SW 1271 (cell line): ENCODE measurements around the gene SPINT1.
"Not testable (repeated sequence)": the region's sequence is repeated elsewhere in the genome, so short reads cannot be mapped to it uniquely, and the experiment has no call there.

ENCODE experiments used
- DNase-seq, 2 experiments: peaks; one replicate each; lab custom pipeline; 2025; lab: John Stamatoyannopoulos, UW

The SPINT1 gene

DNA sequence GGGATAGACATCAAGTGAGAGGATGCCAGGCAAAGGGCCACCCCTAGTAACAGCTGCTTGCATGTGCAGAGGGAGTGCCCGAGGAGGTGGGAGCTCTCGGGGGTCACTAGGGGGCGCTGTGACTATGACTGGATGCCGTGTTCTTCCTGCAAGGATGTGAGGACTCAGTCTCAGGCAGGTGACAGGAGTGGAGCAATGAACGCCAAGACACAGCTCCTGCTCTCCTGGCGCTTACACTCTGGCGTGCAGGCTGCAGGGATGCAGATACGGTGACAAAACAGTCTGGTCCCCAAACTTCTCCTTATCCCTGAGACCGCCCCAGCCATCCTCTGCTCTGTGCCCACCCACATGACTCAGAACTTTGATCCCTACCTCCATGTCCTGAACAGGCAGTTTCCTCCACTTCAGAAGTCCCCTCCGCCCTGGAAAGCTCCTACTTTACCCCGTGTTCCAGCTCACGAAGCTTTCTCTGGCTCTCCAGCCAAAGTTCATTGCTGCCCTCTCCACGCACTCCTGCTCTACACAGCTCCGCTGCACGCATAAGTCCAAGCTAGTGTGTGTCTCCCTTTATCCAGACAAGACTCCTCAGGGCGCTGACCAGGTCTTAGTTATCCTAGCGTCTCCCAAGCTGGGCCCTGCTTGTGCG is 15.5 kb downstream of the SPINT1 start:
- peak; percentile 11 to 38 for DNase-seq

GRCh38 chr15:40861147-40861546 is 17.3 kb downstream of the SPINT1 start:
- DNase-seq: not testable (repeated sequence)

GRCh38 chr15:40863660-40864270 is 19.9 kb downstream of the SPINT1 start:
- DNase-seq: no peak

DNA sequence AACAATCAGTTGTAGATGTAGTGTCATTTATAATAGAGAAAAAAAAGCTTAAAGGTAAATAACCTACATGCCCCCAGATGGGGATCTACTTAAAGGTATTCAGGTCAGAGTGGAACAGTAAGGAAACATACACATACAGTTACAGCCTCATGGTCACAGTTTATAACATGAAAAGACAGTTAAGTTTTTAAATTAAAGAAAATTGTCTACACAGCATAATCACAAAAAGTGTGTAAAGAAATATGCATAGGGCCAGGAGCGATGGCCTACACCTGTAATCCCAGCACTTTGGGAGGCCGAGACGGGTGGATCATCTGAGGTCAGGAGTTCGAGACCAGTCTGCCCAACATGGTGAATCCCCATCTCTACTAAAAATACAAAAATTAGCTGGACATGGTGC is 23.4 kb downstream of the SPINT1 start:
- no peak for DNase-seq

DNA sequence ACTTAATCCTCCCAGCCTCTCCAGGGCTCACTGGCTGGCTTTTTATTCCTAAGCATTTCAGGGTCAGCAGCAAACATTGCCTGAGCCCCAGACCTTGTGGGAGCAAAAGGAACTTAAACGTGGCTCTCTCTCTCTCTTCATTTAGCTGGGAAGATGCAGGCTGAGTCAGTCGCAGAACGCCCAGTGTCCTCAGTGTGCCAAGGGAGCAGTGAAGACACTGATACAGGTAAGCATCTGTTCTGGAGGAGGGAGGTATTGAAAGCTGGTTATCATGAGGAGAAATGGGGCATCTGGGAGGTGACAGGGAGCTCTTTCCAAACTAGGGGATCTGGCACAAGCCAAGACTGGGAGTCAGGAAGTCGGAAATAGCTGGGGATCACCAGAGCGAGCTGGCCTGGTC is 25.8 kb downstream of the SPINT1 start:
- no peak for DNase-seq

DNA sequence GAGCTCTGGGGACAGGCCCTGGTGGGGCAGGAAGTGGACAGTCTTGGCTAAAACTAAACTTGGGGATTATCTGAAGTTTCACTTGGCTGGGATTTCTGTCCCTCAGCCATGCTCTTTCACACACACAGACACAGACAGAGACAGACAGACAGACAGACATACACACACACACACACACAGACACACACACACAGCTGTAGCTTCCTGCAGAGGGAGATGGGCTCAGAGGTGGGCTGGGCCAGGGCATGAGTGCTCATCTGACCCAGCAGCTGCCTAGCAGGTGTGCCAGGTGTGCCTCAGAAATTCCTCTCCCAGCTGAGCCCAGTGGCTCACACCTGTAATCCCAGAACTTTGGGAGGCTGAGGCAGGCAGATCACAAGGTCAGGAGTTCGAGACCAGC is 26.9 kb downstream of the SPINT1 start:
- no peak for DNase-seq

DNA sequence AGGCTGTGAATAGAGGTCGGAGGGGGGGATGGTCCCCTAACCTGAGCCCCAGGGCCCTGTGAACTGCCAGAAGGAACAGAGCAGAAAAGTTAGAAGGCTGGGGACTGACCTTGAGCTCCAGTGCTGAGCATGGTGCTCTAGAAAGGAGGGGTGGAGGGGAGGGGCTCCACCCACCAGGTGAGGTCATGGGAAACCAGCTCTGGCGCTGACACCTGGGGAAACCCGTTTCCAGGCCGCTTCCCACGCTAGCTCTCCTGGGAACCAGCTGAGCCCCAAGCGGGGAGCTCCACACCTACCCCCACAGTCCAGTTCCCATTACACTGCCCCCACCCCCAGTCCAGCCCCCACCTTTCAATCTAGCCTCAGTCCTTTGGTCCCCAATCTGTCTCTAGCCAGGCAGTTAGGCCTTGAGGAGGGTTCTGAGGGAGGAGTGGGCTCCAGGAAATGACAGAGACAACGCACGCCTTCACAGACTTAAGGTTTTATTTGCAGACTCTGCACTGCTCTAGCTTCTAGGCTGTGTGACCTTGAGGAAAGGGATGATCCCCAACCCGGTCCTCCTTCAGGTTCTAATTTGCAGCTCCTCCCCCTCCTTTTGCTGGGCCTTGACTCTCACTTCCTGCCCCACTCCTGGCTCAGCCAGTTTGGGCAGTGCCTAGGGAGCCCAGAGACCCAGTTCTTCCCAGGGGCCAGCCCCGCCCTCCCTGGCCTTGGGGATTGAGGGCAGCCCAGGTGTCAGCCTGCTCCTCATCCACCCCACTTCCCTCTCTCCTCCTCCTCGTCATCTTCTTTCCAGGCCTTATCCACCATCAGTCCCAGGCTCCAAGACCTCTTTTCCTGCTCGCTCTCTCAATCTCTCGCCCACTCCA is 28.1 kb downstream of the SPINT1 start:
- DNase-seq: no peak

DNA sequence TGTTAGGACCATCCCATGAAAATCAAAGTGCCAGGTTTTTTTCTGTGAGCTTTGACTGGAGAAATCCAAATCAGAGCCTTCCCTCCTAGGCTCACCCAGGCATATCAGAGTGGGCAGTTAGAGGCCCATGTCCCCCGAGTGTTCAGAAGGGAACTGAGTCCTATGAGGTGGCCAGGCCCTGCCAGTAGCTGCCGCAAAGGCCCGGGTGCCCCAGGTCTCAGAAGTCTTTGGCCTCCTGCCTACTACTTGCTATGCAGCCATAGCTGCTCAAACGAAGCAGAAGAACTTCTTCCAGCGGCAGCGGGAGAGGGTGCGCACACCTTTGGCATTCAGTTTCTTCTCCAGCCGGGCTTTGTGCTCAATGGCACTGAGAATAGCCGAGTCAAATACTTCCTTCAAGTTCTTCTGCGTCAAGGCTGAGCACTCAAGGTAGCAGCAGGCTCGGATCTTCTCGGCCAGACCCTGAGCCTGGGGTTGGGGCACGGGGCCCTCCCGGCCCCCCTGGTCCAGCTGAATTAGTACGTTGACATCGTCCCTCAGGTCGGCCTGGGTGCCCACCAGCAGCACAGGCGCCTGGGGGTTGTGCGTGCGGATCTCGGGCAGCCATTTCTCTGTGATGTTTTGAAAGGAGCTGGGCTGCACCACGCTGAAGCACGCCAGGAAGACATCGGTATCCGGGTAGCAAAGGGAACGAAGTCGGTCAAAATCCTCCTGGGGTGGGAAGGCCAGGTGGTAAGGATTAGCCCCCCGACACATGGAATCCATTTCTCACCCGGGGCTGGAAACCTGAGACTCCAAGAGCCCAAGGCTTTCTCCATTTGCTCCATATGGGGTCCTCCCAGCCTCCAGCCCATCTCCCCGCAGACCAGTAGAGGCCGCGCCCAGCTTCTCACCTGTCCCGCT is 29.2 kb downstream of the SPINT1 start:
- DNase-seq: no peak

DNA sequence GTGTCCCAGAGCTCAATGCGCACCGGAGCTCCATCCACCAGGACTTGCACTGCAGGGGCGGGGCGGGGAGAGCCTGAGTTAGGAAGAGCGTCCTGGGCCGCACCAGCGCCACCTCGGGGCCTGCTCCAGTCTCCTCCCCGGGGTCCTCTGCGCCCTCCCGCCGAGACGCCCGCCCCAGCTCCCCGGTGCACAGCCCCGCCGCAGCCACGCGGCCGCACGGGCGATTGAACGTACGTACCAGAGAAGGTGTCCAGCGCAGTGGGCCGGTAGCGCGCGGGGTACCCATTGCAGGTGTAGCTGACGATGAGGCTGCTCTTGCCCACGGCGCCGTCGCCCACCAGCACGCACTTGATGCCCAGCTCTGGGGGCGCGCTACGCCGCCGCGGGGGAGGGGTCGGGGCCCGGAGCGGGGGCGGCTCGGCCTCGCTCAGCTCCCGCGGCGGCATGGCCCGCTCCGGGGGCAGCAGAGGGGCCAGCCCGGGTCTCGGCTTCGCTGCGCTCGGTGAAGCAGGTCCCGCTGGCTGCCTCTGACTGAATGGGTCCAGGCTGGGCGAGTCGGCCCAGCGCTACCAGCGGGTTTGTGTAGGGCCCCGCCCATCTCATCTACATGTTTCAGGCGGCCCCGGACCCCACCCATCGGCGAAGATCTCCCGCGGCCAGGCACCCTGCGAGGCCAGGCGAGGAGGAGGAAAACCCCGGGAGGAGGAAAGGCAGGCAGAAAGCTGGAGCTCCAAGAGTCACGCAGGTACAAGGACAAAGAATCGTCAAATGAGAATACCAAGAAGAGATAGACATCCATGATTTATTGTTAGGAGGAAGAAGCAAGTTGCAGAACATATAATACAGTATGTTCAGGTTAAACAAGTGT is 30.1 kb downstream of the SPINT1 start, which contains the start of gene RHOV:
Gene RHOV, minus strand, starts transcription at position 541 of the 868 bp plus-strand sequence. Its CDS starts 95 bp downstream, at position 446.
- peak in 1 of 2 experiments; percentile 33 for DNase-seq

- DNase-seq: no peak
Measured at GRCh38 chr15:40875991-40876730, 32.3 kb downstream of the SPINT1 start.

- DNase-seq: no peak
Measured at GRCh38 chr15:40877694-40878093, 33.8 kb downstream of the SPINT1 start.

DNA sequence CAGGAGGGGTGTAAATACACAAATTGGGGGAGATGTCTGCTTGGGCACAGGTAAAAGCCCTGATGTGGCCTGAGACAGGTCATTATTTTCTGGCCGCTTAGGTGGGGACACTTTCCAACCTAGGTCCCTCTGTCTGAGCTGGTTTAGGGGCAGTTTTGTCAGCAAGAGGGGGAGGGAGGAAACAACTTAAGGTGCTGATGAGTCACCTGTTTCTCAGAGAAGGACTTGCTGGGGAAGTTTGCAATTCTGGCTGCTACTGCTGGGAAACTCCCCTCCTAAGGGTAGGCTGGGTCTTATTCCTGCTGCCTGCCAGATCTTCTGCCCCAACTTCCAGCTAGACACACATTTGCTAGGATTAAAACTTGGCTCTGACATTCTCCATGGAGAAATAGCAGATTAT is 34.9 kb downstream of the SPINT1 start:
- no peak for DNase-seq

GRCh38 chr15:40879609-40880008 is 35.8 kb downstream of the SPINT1 start:
- DNase-seq: no peak

GRCh38 chr15:40881351-40881750 is 37.5 kb downstream of the SPINT1 start:
- DNase-seq: no peak

DNA sequence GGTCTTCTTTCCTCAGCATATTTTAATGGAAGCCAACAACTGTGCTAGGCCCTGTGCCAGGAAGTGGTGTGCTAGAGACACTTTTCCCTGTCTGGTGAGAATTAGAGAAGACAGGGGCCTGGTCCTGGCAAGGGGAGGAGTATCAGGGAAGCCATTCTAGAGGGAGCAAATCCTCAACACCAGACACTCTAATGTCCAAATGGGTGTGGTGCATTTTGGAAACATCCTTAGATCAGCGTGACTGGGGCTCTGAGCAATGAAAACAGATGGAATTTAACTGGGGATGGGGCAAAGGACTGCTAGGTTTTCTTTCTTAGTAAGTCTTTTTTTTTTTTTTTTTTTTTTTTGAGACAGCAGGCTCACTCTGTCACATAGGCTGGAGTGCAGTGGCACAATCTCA is 42.7 kb downstream of the SPINT1 start:
- DNase-seq: no peak

DNA sequence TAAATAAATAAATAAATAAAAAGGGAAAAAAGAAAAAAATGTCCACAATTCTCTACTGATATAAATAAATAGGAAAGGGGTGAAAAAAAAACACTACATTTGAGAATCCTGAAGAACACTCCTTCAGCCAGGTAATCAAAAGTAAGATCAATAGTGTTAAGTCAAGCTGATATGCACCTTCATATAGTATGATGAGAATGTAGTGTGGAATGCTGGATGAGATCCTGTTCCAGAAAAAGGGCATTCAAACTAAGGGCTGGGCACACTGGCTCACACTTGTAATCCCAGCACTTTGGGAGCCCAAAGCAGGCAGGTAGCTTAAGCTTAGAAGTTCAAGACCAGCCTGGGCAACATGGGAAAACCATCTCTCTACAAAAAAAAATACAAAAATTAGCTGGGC is 45.3 kb downstream of the SPINT1 start:
- no peak for DNase-seq

DNA sequence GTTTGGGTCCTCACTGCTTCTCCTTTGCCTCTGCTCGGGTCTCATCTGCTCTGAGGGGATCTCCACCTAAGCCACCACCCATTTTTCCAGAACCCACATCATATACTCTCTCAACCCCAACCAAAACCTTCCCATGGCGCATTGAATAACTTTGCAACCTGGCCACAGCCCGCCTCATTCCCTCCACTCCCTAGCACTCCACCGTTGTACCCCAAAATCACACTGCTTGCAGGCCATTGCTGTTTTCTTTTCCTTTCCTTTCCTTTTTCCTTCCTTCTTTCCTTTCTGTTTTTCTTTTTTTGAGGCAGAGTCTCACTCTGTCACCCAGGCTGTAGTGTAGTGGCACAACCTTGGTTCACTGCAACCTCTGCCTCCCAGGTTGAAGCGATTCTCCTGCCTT is 47.3 kb downstream of the SPINT1 start:
- DNase-seq: no peak

DNA sequence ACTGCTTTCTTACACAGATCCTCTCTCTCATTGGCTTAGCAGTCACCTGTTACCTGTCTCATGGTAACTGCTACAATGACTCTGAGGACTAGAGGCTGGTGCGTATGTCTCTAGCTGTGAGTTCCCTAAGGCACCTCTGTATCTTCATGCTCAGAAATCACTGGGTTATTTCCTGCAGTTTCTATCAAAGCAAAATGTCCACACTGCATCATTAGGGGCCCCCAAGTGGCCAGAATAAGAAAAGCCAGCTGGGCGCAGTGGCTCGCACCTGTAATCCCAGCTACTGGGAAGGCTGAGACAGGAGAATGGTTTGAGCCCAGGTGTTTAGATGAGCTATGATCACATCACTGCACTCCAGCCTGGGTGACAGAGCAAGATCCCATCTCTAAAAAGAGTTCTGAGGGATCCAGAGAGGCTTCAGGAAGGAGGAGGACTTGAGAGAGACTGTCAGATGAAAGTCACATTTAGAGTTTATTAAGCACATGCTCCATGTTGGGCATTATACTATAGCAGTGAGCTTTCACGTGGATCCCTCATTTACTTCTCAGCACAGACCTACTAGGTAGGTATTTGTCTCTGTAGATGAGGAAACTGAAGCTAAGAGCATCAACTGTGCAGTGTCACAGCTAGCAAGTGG is 48.1 kb downstream of the SPINT1 start:
- peak in 1 of 2 experiments; percentile 17 for DNase-seq

DNA sequence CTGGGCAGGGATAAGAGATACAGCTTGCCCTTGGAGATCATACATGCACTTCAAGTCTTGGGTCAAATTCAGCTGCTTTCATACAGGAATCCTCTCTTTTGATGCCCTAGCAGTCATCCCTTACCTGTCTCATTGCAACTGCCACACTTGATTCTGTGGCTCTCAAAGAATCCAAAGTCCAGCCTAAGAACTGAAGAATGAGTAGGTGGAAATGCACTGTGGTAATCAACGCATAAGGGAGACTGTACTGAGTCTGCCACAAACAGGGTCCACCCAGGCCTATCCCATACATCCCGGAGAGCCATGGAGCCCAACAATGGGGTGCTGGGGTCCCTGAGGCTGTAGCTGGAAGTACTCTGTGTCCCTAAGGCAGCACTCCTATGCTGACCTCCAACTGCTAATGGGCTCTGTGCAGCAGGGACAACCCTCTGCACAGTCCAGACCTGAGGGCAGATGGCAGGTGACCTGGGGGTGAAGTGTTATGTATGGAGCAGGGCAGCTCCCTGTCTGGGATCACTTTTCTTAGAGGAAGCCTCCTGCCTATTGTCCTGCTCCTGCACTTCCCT is 48.7 kb downstream of the SPINT1 start:
- DNase-seq: no peak
